Neural progenitor cell (in vitro differentiated cells): ENCODE measurements around the gene ACY1. TPM values are rescaled to one million over a fixed set of nuclear protein-coding genes. Genes with fewer than 3 reads are reported as not detected.

Experiments
- DNase-seq: peaks from one replicate; pipeline ENCODE4 v3.0.0-alpha.2; 2016; ENCODE audit warnings: low spot score
- H2AFZ ChIP-seq: fragments of 200-600 bp; sonication (generic); replicated peaks from 2 replicates; pipeline ENCODE4 v1.6.1; 2016; ENCODE audit warnings: antibody characterized with exemption
- H3F3A ChIP-seq: fragments of 200-600 bp; sonication (generic); 2 replicates; pipeline ENCODE4 v1.6.1; 2016; ENCODE audit warnings: antibody characterized with exemption, low read depth
- H3K27ac ChIP-seq: fragments of 200-600 bp; sonication (generic); 2 replicates; pipeline ENCODE4 v1.5.1; 2016; ENCODE audit warnings: mild to moderate bottlenecking
- H3K27me3 ChIP-seq: fragments of 200-600 bp; sonication (generic); 2 replicates; pipeline ENCODE4 v1.6.1; 2016; ENCODE audit warnings: mild to moderate bottlenecking, moderate library complexity
- H3K36me3 ChIP-seq: fragments of 200-600 bp; sonication (generic); 2 replicates; pipeline ENCODE4 v1.5.1; 2016
- H3K4me1 ChIP-seq: fragments of 200-600 bp; sonication (generic); 2 replicates; pipeline ENCODE4 v1.6.1; 2016; ENCODE audit warnings: mixed run types
- H3K4me2 ChIP-seq: fragments of 200-600 bp; sonication (generic); 2 replicates; pipeline ENCODE4 v1.6.1; 2016
- H3K4me3 ChIP-seq: fragments of 200-600 bp; sonication (generic); 2 replicates; pipeline ENCODE4 v1.5.1; 2016
- H3K79me2 ChIP-seq: fragments of 200-600 bp; sonication (generic); 2 replicates; pipeline ENCODE4 v1.6.1; 2016; ENCODE audit warnings: low read depth
- H3K9ac ChIP-seq: fragments of 200-600 bp; sonication (generic); 2 replicates; pipeline ENCODE4 v1.6.1; 2016
- H3K9me3 ChIP-seq: fragments of 200-600 bp; sonication (generic); 2 replicates; pipeline ENCODE4 v1.5.1; 2016; ENCODE audit warnings: low read depth
- H4K20me1 ChIP-seq: fragments of 200-600 bp; sonication (generic); 2 replicates; pipeline ENCODE4 v1.6.1; 2016; ENCODE audit warnings: low read depth
- H3K27ac Mint-ChIP-seq: 3 replicates; pipeline ENCODE4 v1.8.0; 2021; ENCODE audit warnings: mixed read lengths
- H3K27me3 Mint-ChIP-seq: 2 replicates; pipeline ENCODE4 v1.8.0; 2022; ENCODE audit warnings: low read depth, mild to moderate bottlenecking, inconsistent platforms, moderate library complexity, mixed read lengths; ENCODE audit not compliant: insufficient read depth
- H3K36me3 Mint-ChIP-seq: 3 replicates; pipeline ENCODE4 v1.8.0; 2021; ENCODE audit warnings: mixed read lengths
- H3K4me1 Mint-ChIP-seq: 3 replicates; pipeline ENCODE4 v1.8.0; 2021; ENCODE audit warnings: mixed read lengths
- H3K4me3 Mint-ChIP-seq: 3 replicates; pipeline ENCODE4 v1.8.0; 2021; ENCODE audit warnings: mild to moderate bottlenecking, moderate library complexity, mixed read lengths
- H3K9me3 Mint-ChIP-seq: 3 replicates; pipeline ENCODE4 v1.8.0; 2020; ENCODE audit warnings: mixed read lengths
- CTCF ChIP-seq: fragments of 200-600 bp; sonication (generic); IDR thresholded peaks from 2 replicates; pipeline ENCODE4 v1.5.1; 2017; ENCODE audit warnings: antibody characterized with exemption, mild to moderate bottlenecking
- EZH2 ChIP-seq: fragments of 200-600 bp; sonication (generic); IDR thresholded peaks from 2 replicates; pipeline ENCODE4 v1.6.1; 2017; ENCODE audit warnings: antibody characterized with exemption, mild to moderate bottlenecking, moderate library complexity
- EZH2phosphoT487 ChIP-seq: fragments of 200-600 bp; sonication (generic); IDR thresholded peaks from 2 replicates; pipeline ENCODE4 v1.6.1; 2017; ENCODE audit warnings: antibody characterized with exemption
- total RNA-seq: library from RNA; depleted of rRNA; stranded (reverse); fragments of >200 nt; gene quantifications from 2 replicates; pipeline ENCODE4 v1.2.3, GENCODE V29; 2015; ENCODE audit warnings: low replicate concordance

ACY1 gene
- total RNA-seq, 1 donor from 2014 or later, result 17.3 TPM

DNA sequence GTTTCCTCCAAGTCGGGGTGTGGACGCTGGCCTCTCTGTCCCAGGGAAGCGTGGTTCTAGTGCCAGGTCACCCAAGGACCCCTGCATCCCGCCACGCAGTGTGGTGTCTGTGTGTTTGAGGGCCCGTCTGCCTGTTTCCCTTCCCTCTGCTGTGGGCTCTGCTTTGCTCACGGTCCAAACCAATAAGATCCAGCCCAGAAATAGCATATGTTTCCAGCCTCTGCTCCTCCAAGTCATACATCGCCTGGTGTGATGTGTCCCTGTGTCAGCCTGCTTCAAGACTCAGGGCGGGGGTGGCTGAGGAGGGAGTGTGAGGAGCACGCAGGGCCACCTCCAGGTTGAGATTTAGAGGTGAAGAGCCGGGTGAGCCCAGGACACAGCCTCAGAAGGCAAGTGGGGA lies 34.3 kb downstream of the ACY1 start:
- Mint-ChIP-seq H3K9me3 (no peaks in the 10 kb centered on the region), H3K36me3 (no peaks in the 10 kb centered on the region), H3K27ac (no peak overlapping the region), H3K27me3 (peaks cover 9% of the 10 kb centered on the region), H3K4me1 (peaks cover 20% of the 10 kb centered on the region), H3K4me3 (no peak overlapping the region)
- no peaks in the 10 kb centered on the region for H3K36me3 ChIP-seq
- peaks cover 12% of the 10 kb centered on the region for H3K4me1 ChIP-seq
- H2AFZ ChIP-seq, result no peak overlapping the region
- no peak overlapping the region for H3K4me3 ChIP-seq
- H3K9ac ChIP-seq, result no peak overlapping the region
- no peaks in the 10 kb centered on the region for H3K79me2 ChIP-seq
- no peaks in the 10 kb centered on the region for H3K9me3 ChIP-seq
- DNase-seq, result no peak
- H3K27me3 ChIP-seq, result no peaks in the 10 kb centered on the region
- no peak overlapping the region for H3K4me2 ChIP-seq
- H3F3A ChIP-seq, result no peaks in the 10 kb centered on the region
- no peak overlapping the region for H3K27ac ChIP-seq
- TF ChIP-seq EZH2 (no peak), CTCF (no peak), EZH2phosphoT487 (no peak)
- no peaks in the 10 kb centered on the region for H4K20me1 ChIP-seq

DNA sequence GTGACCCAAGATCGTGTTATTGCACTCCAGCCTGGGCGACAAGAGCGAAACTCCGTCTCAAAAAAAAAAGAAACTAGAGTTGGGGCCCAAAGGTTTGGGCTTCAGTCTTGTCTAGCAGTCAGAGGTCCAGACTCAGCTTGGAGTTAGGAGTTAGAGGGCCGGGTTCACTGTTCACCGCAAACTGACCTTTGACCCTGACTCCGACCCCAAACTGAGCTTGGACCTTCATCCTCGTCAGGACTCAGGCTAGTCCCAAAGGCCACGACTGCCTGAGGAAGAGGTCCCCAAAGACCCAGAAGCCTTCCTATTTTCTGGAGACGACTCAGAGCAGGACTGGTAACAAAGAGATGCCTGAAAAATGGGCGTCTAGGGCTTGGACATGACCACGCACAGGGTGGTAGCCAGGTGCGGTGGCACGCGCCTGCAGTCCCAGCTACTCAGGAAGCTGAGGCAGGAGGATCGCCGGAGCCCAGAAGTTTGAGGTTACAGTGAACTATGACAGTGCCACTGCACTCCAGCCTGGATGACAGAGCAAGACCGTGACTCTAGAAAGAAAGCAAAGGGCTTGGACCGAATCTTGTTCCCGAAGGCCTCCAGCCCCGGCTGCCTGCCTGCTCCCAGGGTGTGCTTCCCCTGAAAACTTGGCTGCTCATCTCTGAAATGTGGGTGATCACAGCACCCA lies 35.1 kb downstream of the ACY1 start:
- Histone ChIP-seq H4K20me1 (no peaks in the 10 kb centered on the region), H3K9me3 (no peaks in the 10 kb centered on the region), H3K4me3 (no peak overlapping the region), H3K27me3 (no peaks in the 10 kb centered on the region), H3K36me3 (no peaks in the 10 kb centered on the region), H3K4me1 (peaks cover 21% of the 10 kb centered on the region), H3K79me2 (no peaks in the 10 kb centered on the region), H2AFZ (no peak overlapping the region), H3K27ac (no peak overlapping the region), H3F3A (no peaks in the 10 kb centered on the region), H3K4me2 (no peak overlapping the region), H3K9ac (no peak overlapping the region)
- TF ChIP-seq EZH2phosphoT487 (no peak), EZH2 (no peak), CTCF (no peak)
- Mint-ChIP-seq H3K9me3 (no peaks in the 10 kb centered on the region), H3K4me1 (peaks cover 29% of the 10 kb centered on the region), H3K36me3 (no peaks in the 10 kb centered on the region), H3K27me3 (peaks cover 9% of the 10 kb centered on the region), H3K27ac (no peak overlapping the region), H3K4me3 (no peak overlapping the region)
- DNase-seq, result no peak

DNA sequence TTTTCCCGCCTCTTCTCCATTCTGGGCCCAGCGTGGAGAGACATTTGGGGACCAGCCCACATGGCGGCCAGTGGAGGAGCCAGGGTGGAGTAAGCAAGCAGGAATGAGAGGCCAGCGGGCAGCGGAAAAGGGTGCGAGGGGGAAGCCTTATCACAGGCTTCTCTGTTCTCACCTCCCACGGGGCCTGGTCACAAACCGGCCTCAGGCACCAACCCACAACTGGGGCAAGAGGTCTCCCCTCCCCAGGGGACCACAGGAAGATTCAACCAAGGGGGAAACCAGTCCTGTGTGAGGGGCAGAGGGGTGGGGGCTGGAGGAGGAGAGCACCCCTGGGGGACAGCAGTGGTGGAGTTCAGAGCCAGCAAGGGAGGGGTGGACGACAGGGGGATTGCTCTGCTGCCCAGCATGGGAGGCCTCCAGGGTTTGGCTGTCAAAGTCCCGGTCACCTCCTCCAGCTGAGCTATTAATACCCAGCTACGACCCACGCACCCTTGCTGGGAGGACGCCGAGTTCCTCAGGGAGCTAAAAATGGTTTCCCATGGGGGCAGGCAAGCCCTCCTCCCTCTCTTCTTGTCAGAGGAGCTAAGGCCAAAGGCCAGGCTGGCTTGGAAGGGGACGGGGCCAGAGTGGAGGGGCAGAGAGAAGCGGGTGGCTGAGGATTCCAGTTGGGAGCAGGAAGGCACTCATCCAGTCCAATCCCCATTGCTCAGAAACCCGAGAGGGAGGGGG lies 36.2 kb downstream of the ACY1 start:
- Histone ChIP-seq H2AFZ (no peak overlapping the region), H3K79me2 (no peaks in the 10 kb centered on the region), H3K4me3 (no peak overlapping the region), H3K27ac (no peak overlapping the region), H3K4me2 (no peak overlapping the region), H3K4me1 (peaks cover 24% of the 10 kb centered on the region), H3K9ac (no peak overlapping the region), H3F3A (no peaks in the 10 kb centered on the region), H3K9me3 (no peaks in the 10 kb centered on the region), H3K27me3 (no peaks in the 10 kb centered on the region), H3K36me3 (no peaks in the 10 kb centered on the region), H4K20me1 (no peaks in the 10 kb centered on the region)
- no peak overlapping the region for H3K27ac Mint-ChIP-seq
- no peaks in the 10 kb centered on the region for H3K36me3 Mint-ChIP-seq
- H3K27me3 Mint-ChIP-seq, result peaks cover 9% of the 10 kb centered on the region
- DNase-seq, result no peak
- no peaks in the 10 kb centered on the region for H3K9me3 Mint-ChIP-seq
- TF ChIP-seq CTCF (no peak), EZH2phosphoT487 (no peak), EZH2 (no peak)
- no peak overlapping the region for H3K4me3 Mint-ChIP-seq
- peaks cover 35% of the 10 kb centered on the region for H3K4me1 Mint-ChIP-seq
